Measurements from ENCODE around the gene PIEZO2.
"Not testable (repeated sequence)": the region's sequence is repeated elsewhere in the genome, so short reads cannot be mapped to it uniquely, and the experiment has no call there.

Gene PIEZO2

GRCh38 chr18:10951631-10952544 is 197.5 kb downstream of the PIEZO2 start:
- no peak for DNase-seq

GRCh38 chr18:10950876-10951630 is 198.3 kb downstream of the PIEZO2 start:
- DNase-seq, result no peak

GRCh38 chr18:10950080-10950875 is 199.1 kb downstream of the PIEZO2 start:
- no peak for DNase-seq

GRCh38 chr18:10949655-10950054 is 199.7 kb downstream of the PIEZO2 start:
- DNase-seq, result no peak

- DNase-seq, result no peak
Observed at GRCh38 chr18:10948421-10948820, 200.9 kb downstream of the PIEZO2 start.

- no peak for DNase-seq
Observed at GRCh38 chr18:10946058-10946457, 203.3 kb downstream of the PIEZO2 start.

GRCh38 chr18:10942998-10943397 is 206.4 kb downstream of the PIEZO2 start:
- DNase-seq, result no peak

GRCh38 chr18:10939822-10940221 is 209.5 kb downstream of the PIEZO2 start:
- DNase-seq, result no peak

- no peak for DNase-seq
Observed at GRCh38 chr18:10937743-10938640, 211.4 kb downstream of the PIEZO2 start.

GRCh38 chr18:10936176-10937053 is 213.0 kb downstream of the PIEZO2 start:
- DNase-seq, result no peak

GRCh38 chr18:10935588-10935987 is 213.8 kb downstream of the PIEZO2 start:
- DNase-seq, result no peak

GRCh38 chr18:10933648-10934047 is 215.7 kb downstream of the PIEZO2 start:
- DNase-seq, result not testable (repeated sequence)

GRCh38 chr18:10930076-10930475 is 219.3 kb downstream of the PIEZO2 start:
- no peak for DNase-seq

GRCh38 chr18:10928772-10929373 is 220.5 kb downstream of the PIEZO2 start:
- no peak for DNase-seq

GRCh38 chr18:10928011-10928771 is 221.2 kb downstream of the PIEZO2 start:
- DNase-seq, result no peak

- no peak for DNase-seq
Observed at GRCh38 chr18:10927286-10927992, 221.9 kb downstream of the PIEZO2 start.

GRCh38 chr18:10926621-10927161 is 222.7 kb downstream of the PIEZO2 start:
- no peak for DNase-seq

GRCh38 chr18:10924290-10924689 is 225.1 kb downstream of the PIEZO2 start:
- no peak for DNase-seq

GRCh38 chr18:10923551-10924070 is 225.8 kb downstream of the PIEZO2 start:
- DNase-seq, result no peak

Measured in activated CD4-positive, alpha-beta T cell treated with anti-CD3 and anti-CD28 coated beads for 1 hour (primary cell).